CD4-positive, alpha-beta T cell (primary cell): ENCODE data around the gene SCN8A. TPM values are rescaled to one million over a fixed set of nuclear protein-coding genes. Genes with fewer than 3 reads are reported as not detected.

Experiments
- ATAC-seq: fragments of 200-7000 bp; cut with Tn5 transposase; one replicate; pipeline ENCODE4 v1.10.0; 2022; ENCODE audit warnings: mild to moderate bottlenecking; ENCODE audit not compliant: poor library complexity
- CTCF ChIA-PET: fragments of 350-600 bp; sonication (Branson Sonifier 250); formaldehyde crosslinking; loops from one replicate; lab custom pipeline; 2021; ENCODE audit warnings: antibody characterized with exemption, inconsistent platforms; lab: Charles Lee
- POLR2A ChIA-PET: fragments of 350-600 bp; sonication (Branson Sonifier 250); formaldehyde crosslinking; loops from one replicate; lab custom pipeline; 2021; ENCODE audit warnings: antibody characterized with exemption, inconsistent platforms; lab: Charles Lee
- DNase-seq, 14 experiments: peaks; one replicate each; pipeline ENCODE4 v3.0.0-alpha.2; 2013 to 2020; ENCODE audit warnings: mixed read lengths in 2 of 14
- H3K27ac ChIP-seq, 2 donors: one replicate each; pipeline versions ENCODE4 v1.5.1 to v1.7.0; 2013; ENCODE audit warnings: low read length in 2 of 2, low read depth in 1 of 2, mild to moderate bottlenecking in 1 of 2
- H3K27me3 ChIP-seq, 2 experiments: 1 replicate in 1 of 2; 2 replicates in 1 of 2; pipeline versions ENCODE4 v1.6.1 to v1.7.0; 2013; ENCODE audit warnings: low read length in 2 of 2, control low read depth in 1 of 2, mild to moderate bottlenecking in 1 of 2, moderate library complexity in 1 of 2; ENCODE audit not compliant: insufficient read depth in 2 of 2, control insufficient read depth in 1 of 2
- H3K36me3 ChIP-seq: one replicate; pipeline ENCODE4 v1.6.1; 2013; ENCODE audit warnings: low read length, control low read depth; ENCODE audit not compliant: insufficient read depth
- H3K4me1 ChIP-seq: one replicate; pipeline ENCODE4 v1.6.1; 2013; ENCODE audit warnings: low read length, control low read depth; ENCODE audit not compliant: insufficient read depth
- H3K4me3 ChIP-seq: one replicate; pipeline ENCODE4 v1.5.1; 2013; ENCODE audit warnings: mild to moderate bottlenecking, low read length, moderate library complexity
- H3K9me3 ChIP-seq, 2 experiments: 1 replicate in 1 of 2; 2 replicates in 1 of 2; pipeline versions ENCODE4 v1.6.1 to v1.7.0; 2013; ENCODE audit warnings: low read length in 2 of 2, mild to moderate bottlenecking in 2 of 2, control low read depth in 1 of 2, moderate library complexity in 1 of 2; ENCODE audit not compliant: control insufficient read depth in 1 of 2, insufficient read depth in 1 of 2
- H3K27ac Mint-ChIP-seq: one replicate; pipeline ENCODE4 v1.8.0; 2020; ENCODE audit warnings: mixed read lengths
- H3K27me3 Mint-ChIP-seq: one replicate; pipeline ENCODE4 v1.8.0; 2021; ENCODE audit warnings: mixed read lengths
- H3K36me3 Mint-ChIP-seq: one replicate; pipeline ENCODE4 v1.8.0; 2021; ENCODE audit warnings: low read depth, mixed read lengths
- H3K4me1 Mint-ChIP-seq: one replicate; pipeline ENCODE4 v1.8.0; 2021; ENCODE audit warnings: low read depth, mixed read lengths
- H3K4me3 Mint-ChIP-seq: one replicate; pipeline ENCODE4 v1.8.0; 2020; ENCODE audit warnings: mild to moderate bottlenecking, mixed read lengths
- H3K9me3 Mint-ChIP-seq: one replicate; pipeline ENCODE4 v1.8.0; 2020; ENCODE audit warnings: mixed read lengths
- CTCF ChIP-seq: fragments of 200-600 bp; IDR thresholded peaks from one replicate; pipeline ENCODE4 v1.8.0; 2022; ENCODE audit warnings: antibody characterized with exemption, mild to moderate bottlenecking
- intact Hi-C, 2 experiments: fragments of 100-400 bp; cut with DNase I in 1 of 2; cut with micrococcal nuclease in 1 of 2; formaldehyde crosslinking; loops; one replicate each; pipeline versions ENCODE4 v1.15.1 to v1.9.0; 2023 to 2025; cut with DNase I, micrococcal nuclease
- total RNA-seq, 174 experiments: library from RNA in 2 of 174; stranded (reverse) in 2 of 174; gene quantifications; one replicate each; pipeline ENCODE4 v1.2.3 and lab custom pipeline; 2021 to 2026

The SCN8A gene
- total RNA-seq, 2 experiments from 2014 or later = 0.14 to 0.36 TPM

GRCh38 chr12:51686727-51687126 is 95.7 kb downstream of the SCN8A start:
- H3K4me3 ChIP-seq = no peak overlapping the region
- no peak for TF ChIP-seq CTCF
- no peaks in the 10 kb centered on the region for H3K4me1 Mint-ChIP-seq
- H3K27ac ChIP-seq = no peak overlapping the region
- H3K9me3 ChIP-seq = no peaks in the 10 kb centered on the region
- H3K4me1 ChIP-seq = no peaks in the 10 kb centered on the region
- no peaks in the 10 kb centered on the region for H3K9me3 Mint-ChIP-seq
- H3K27me3 Mint-ChIP-seq = no peaks in the 10 kb centered on the region
- intact Hi-C loops = no loop called here
- no peak overlapping the region for H3K4me3 Mint-ChIP-seq
- no peak overlapping the region for H3K27ac Mint-ChIP-seq
- no peaks in the 10 kb centered on the region for H3K27me3 ChIP-seq
- DNase-seq (no peak), ATAC-seq (no peak)
- H3K36me3 Mint-ChIP-seq = no peaks in the 10 kb centered on the region
- POLR2A ChIA-PET = no interaction called here
- CTCF ChIA-PET = no interaction called here
- H3K36me3 ChIP-seq = no peaks in the 10 kb centered on the region

GRCh38 chr12:51687177-51687576 is 96.1 kb downstream of the SCN8A start:
- H3K27ac Mint-ChIP-seq = no peak overlapping the region
- H3K36me3 ChIP-seq = no peaks in the 10 kb centered on the region
- H3K4me3 Mint-ChIP-seq = no peak overlapping the region
- H3K9me3 Mint-ChIP-seq = no peaks in the 10 kb centered on the region
- ATAC-seq (no peak), DNase-seq (no peak)
- intact Hi-C loops = no loop called here
- H3K9me3 ChIP-seq = no peaks in the 10 kb centered on the region
- H3K27ac ChIP-seq = no peak overlapping the region
- no peak for TF ChIP-seq CTCF
- H3K4me1 Mint-ChIP-seq = no peaks in the 10 kb centered on the region
- H3K36me3 Mint-ChIP-seq = no peaks in the 10 kb centered on the region
- ChIA-PET POLR2A (no interaction called here), CTCF (no interaction called here)
- no peaks in the 10 kb centered on the region for H3K27me3 Mint-ChIP-seq
- no peak overlapping the region for H3K4me3 ChIP-seq
- H3K27me3 ChIP-seq = no peaks in the 10 kb centered on the region
- H3K4me1 ChIP-seq = no peaks in the 10 kb centered on the region

GRCh38 chr12:51687614-51688013 is 96.6 kb downstream of the SCN8A start:
- Mint-ChIP-seq H3K4me3 (no peak overlapping the region), H3K4me1 (no peaks in the 10 kb centered on the region), H3K27ac (no peak overlapping the region), H3K9me3 (no peaks in the 10 kb centered on the region), H3K36me3 (no peaks in the 10 kb centered on the region), H3K27me3 (no peaks in the 10 kb centered on the region)
- no peak overlapping the region for H3K27ac ChIP-seq
- H3K27me3 ChIP-seq = no peaks in the 10 kb centered on the region
- POLR2A ChIA-PET = no interaction called here
- DNase-seq = no peak
- H3K9me3 ChIP-seq = no peaks in the 10 kb centered on the region
- CTCF ChIA-PET = no interaction called here
- ATAC-seq = no peak
- H3K4me3 ChIP-seq = no peak overlapping the region
- no peaks in the 10 kb centered on the region for H3K4me1 ChIP-seq
- TF ChIP-seq CTCF = no peak
- no peaks in the 10 kb centered on the region for H3K36me3 ChIP-seq
- intact Hi-C loops = no loop called here
